ENCODE results near the gene HK1.
"Not testable (repeated sequence)": the region's sequence is repeated elsewhere in the genome, so short reads cannot be mapped to it uniquely, and the experiment has no call there.

HK1 gene

DNA sequence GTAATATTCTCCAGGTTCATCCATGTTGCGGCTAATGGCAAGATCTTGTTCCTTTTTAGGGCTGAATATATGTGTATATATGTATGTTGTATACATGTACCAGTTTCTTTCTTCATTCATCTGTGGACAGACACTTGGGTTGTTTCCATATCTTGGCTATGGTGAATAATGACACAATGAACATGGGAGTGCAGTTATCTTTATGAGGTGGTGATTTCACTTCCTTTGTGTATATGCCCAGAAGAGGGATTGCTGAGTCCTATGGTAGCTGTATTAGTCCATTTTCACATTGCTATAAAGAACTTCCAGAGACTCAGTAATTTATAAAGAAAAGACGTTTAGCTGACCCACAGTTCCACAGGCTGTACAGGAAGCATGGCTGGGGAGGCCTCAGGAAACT is 155.9 kb downstream of the HK1 start:
- no peak for DNase-seq

DNA sequence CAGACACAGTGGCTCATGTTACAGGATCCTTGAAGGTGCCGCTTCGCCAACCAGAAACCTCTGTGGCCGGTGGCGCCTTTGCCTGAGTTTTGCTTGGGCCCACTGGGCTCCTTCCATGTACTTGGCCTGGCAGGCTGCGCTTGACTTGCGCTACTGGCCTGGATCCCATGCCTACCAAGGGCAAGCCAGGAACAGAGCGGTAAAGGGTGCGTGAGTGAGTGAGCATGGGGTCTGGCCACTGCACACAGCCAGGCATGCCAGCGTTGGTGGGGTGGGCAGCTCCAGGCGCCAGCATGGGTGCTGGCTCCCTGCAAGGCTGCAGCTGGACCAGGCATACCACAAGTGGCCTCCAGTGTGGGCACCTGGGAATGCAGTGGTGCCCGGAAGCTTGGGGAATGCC is 156.6 kb downstream of the HK1 start:
- no peak for DNase-seq

DNA sequence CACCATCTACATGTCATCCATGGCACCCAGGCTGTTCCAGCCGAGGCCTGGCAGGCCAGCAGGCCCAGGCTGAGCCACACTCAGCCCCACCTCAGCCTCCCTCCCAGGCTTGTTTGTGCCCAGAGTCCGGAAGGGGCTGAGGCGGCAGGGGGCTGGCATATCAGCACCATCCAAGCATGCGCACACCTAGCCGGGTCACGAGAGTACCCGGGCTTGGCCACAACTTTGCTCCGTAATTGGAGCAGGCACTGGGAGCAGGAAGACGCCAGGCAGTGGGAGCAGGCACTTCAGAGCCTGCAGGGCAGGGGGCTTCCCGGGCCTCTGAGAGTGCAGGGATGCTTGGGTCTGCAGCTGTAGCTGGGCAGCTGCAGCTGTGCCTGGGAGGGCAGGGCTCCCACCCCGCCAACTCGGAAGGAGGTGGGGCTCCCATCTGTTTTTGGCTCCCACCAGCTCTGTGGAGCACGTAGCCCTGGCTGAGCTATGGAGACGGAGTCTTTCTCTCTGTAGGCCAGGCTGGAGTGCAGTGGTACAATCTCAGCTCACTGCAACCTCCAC is 157.7 kb downstream of the HK1 start:
- no peak for DNase-seq

DNA sequence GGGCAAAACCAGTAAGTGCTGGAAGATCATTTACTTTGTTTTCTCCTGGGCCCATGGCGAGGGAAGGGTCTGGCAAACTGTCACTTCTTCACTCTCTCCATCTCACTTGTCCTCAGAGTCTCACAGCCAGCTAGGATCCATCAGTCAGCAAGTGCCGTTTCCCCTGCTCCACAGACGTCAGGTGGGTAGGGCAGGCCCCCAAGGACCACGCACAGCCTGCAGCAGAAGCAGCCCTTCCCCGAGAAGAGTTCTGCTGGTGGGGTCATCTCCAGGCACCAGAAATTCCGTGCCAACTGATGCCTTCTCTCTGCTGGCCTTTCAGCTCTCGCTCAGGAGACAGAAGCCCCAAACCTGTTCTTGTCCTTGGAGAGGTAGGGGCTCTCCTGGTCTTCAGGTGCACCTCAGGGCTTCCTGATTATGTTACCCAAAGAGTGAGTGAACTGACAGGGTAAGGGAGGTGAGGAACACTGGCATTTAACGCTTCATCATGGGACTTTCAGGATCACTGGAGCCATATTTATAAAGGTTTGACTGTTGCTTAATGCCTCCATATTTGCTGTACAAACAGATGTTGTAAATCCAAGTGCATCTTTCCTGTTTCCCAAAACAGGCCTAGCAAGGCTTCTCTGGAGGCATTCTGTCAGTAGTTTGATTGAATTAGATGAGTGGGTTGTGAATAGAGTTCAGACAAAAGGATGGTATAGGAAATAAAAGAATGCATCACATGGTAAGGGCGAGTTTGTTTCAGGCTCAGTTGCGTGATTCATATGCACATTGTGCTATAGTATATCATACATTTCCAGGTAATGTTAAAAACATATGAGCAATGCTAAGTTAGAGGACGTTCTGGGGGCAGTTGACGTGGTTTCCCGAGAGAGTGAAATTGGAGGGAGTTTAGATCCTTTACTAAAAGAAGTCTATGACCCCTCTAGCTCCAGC is 159.3 kb downstream of the HK1 start:
- DNase-seq, result no peak

DNA sequence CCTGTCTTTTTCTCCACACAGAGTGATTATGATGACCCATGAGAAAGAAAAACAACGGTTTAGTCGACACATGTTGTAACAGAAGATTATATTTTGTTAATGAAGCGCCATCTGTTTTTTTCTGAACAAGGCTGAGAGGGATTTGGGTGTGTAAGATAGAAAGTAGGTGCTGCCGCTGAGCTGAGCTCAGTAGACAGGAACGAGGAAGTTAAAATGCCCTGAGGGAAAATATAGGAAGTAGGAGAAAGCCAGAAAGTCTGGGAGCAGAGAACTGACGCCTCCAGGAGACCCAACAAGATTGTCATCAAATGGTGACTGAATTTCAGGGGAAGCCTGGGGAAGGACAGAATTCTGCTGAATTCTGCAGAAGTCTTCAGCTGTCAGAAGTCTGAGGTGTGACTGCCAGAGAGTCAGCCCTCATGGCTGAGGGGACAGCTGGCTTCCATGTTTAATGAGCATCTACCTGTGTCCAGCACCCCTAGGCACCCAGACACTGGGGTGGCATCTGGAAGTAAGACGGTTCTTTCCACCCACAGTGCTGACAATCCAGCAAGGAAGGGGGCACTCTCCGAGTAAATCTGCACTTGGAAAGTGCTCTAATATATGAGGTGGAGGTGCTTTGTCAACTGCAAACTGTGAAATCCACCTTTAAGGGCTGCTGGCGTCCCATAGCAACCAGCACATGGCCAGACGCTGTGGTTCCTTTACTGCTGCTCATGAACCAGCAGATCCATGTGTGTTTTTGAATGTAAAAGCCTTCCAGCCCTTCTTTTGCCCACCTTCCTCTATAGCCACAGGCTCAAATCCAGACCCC is 160.4 kb downstream of the HK1 start:
- no peak for DNase-seq

DNA sequence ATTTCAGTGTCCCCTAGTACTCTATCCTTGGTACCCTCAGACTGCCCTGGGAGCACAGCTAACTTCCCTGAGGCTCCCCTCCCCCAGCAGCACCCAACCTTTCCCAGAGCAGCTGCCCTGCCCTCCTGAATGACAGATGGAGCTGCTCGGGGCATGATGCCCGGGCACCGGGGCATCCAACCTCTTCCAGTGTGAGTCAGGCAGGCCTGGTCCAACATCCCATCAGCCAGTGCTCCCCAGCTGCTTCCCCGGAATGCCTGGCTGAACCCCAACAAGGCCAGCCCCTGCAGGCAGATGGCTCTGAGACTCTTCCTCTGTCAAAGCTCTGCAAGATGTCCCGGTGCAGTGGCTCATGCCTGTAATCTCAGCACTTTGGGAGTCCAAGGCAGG is 161.0 kb downstream of the HK1 start:
- DNase-seq, result no peak

DNA sequence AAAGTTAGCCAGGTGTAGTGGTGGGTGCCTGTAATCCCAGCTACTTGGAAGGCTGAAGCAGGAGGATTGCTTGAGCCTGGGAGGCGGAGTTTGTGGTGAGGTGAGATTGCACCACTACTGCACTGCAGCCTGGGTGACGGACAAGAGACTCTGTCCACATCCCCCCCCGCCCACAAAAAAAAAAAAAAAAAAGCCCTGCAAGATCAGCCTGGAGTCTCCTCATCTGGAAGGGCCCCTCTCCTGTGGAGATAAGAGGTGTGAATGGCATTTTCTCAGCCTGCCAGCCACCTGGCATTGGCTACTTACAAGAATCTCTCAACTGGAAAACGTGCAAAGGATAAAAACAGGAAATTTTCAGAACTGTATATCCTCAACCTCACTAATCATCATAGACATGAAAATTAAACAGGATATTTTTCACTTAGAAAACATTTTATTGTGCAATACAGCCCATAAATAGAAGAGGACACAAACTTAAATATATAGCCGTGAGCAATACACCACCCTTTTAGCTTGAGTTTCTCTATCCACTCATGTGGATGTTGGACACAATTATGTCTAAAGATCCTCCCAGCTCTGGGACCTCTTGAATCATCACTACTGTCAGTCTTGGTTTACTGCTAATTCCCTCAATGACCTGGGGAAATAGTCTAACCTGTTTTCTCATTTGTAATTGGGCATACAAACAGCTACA is 161.7 kb downstream of the HK1 start:
- DNase-seq, result no peak

DNA sequence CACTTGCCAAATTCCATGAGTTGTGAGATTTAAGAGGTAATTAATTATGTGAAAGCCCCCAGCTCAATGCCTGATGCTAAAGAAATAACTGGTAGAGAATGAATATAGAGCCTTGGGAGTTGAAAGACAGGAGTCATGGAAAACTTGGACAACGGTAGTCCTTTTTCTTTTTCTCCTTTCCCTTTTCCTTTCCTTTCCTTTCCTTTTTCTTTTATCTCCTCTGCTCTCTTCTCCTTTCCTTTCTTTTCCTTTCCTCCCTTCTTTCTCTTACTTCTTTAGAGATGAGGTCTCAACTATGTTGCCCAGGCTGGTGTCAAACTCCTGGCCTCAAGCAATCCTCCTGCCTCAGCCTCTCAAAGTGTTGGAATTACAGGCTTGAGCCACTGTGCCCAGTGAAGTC is 165.1 kb downstream of the HK1 start:
- DNase-seq, result no peak

DNA sequence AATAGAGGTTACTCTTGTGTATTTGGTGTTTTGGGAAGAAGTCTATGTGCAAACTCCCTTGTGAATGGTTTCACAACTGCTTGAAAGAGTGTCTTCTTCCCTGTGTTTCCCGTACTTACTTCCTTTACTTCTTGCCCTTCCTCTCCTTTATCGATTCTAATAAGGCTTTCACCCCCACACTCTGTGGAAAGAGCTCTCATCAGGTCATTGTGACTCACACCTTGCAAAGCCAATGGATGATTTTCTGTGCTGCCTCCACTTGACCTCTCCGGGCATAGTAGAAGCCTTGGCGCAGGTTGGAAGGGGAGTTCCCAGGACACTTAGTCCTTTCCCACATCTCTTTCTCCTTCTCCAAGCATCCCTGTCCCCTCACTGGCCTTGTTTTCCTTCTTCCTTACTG is 166.7 kb downstream of the HK1 start:
- no peak for DNase-seq

DNA sequence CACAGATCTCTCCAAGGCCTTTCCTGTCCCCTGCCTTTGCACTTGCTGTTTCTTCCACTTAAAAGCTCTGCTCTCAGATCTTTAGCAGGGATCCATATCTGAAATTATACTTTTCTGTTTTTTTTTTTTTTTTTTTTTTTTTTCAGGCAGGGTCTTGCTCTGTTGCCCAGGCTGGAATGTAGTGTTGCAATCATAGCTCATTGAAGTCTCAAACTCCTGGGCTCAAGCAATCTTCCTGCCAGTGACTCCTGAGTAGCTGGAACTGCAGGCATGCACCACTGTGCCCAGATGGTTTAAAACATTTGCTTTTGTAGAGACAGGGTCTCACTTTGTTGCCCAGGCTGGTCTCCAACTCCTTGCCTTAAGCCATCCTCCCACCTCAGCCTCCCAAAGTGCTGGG is 167.9 kb downstream of the HK1 start:
- no peak for DNase-seq

DNA sequence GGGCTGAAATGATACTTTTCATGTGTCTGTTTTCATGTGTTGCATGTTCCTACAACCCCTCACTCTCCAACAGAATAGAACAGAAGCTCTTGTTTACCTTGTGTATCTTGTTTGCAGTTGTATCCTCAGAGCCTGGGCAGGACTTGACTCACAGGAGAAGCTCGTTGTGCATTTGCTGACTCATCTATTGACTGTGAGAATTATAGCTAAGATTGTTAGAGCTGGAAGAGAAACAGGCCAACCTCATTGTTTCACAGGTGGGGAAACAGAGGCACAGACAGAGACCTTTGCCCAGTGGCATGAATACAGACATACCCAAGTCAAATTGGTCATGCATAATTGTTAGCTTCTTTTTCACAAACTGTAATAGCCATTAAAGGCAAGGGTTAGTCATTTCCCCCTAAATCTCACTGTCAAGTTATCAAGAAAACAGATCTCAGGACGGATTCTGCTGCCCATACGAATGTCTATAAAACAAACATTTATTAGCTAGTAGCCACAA is 168.4 kb downstream of the HK1 start:
- DNase-seq, result no peak

DNA sequence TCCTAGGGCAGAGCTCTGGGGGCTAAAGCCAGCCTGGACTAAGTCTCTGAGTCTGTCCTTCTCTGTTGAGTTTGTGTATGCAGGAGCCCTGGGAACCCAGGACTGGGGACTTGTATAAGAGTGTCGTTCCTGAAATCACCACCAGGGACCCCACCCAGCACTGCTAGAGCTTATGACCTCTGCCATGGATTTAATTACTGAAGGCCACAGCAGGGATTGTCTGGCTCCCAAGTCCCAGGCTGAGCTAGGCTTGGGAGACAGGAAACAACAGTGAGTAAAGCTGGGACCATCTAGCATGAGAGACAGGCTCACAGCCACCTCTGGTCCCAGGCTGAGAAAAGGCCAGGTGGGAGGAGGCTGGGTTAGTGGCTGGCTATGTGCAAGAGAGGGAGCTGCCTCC is 171.5 kb downstream of the HK1 start:
- DNase-seq, result no peak

DNA sequence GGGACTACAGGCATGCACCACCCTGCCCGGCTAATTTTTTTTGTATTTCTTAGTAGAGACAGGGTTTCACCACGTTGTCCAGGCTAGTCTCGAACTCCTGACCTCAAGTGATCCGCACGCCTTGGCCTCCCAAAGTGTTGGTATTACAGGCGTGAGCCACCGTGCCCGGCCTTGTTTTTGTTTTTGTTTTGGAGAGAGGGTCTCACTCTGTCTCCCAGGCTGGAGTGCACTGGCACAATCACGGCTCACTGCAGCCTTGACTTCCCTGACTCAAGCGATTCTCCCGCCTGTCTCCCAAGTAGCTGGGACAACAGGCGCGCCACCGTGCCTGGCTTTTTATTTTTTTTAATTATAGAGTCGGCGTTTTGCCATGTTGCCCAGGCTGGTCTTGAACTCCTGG is 172.1 kb downstream of the HK1 start:
- not testable (repeated sequence) for DNase-seq

DNA sequence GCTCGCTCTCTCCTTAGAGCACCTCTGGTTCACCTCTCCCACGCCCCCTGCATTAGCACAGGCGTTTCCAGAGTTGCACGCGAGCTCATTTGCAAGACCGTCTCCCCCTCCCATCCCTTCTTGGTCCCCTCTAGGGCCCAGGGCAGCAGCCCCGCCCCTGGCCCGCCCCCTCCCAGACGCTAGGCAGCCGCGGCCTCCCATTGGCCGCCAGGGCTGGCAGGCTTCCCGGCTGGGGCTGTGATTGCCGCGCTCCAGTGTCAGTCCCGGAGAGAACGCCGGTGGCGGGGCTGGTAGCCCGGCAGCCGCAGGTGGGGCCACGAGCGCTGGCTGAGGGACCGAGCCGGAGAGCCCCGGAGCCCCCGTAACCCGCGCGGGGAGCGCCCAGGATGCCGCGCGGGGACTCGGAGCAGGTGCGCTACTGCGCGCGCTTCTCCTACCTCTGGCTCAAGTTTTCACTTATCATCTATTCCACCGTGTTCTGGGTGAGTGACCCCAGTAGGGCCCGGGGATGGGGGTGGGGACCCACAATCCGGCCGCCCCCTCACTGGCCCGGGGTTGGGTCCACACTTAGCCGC is 173.0 kb downstream of the HK1 start, which contains the start of gene TSPAN15:
Gene TSPAN15 (plus strand): TSS at position 257 of the 575 bp plus-strand sequence. CDS start 130 bp downstream, at position 387.
- peak; percentile 74 for DNase-seq

All from NCI-H1048 (cell line).